Suprapubic skin (tissue), 4 donors: ENCODE results near the gene NOMO2.
"Not testable (repeated sequence)": the region's sequence is repeated elsewhere in the genome, so short reads cannot be mapped to it uniquely, and the experiment has no call there.

ENCODE experiments used
- CTCF ChIP-seq, 2 donors: fragments of 200-600 bp in 1 of 2; fragments of 450-650 bp in 1 of 2; sonication (generic) in 1 of 2; IDR thresholded peaks; one replicate each; pipeline ENCODE4 v1.5.1; 2016 to 2019; ENCODE audit warnings: antibody characterized with exemption in 2 of 2, mild to moderate bottlenecking in 1 of 2, moderate library complexity in 1 of 2
- POLR2A ChIP-seq, 2 donors: fragments of 450-650 bp; IDR thresholded peaks; one replicate each; pipeline ENCODE4 v1.6.1; 2017; ENCODE audit warnings: antibody characterized with exemption in 2 of 2, mild to moderate bottlenecking in 2 of 2, moderate library complexity in 2 of 2
- POLR2AphosphoS5 ChIP-seq, 3 donors: sonication (generic); formaldehyde crosslinking; IDR thresholded peaks; one replicate each; pipeline ENCODE4 v1.6.1; 2017; ENCODE audit warnings: antibody characterized with exemption in 3 of 3

- TF ChIP-seq CTCF, POLR2A, POLR2AphosphoS5 (IDR thresholded peaks at IDR 0.05): not testable (repeated sequence)
Measured at GRCh38 chr16:18577942-18578341, 16.0 kb upstream of the NOMO2 start.
